B cell (primary cell): ENCODE results near the gene MYOCD.

Experiments used
- CTCF ChIP-seq: fragments of 200-600 bp; IDR thresholded peaks from one replicate; pipeline ENCODE4 v1.8.0; 2022; ENCODE audit warnings: antibody characterized with exemption, mild to moderate bottlenecking
- EZH2 ChIP-seq: IDR thresholded peaks from 2 replicates; pipeline ENCODE4 v1.6.1; 2012; ENCODE audit warnings: borderline replicate concordance, low read depth, mild to moderate bottlenecking, moderate library complexity, low read length; ENCODE audit not compliant: insufficient read depth, poor library complexity, severe bottlenecking

GRCh38 chr17:12744298-12744697 is 78.6 kb downstream of the MYOCD start:
- TF ChIP-seq CTCF = no peak
- TF ChIP-seq EZH2 = no peak
